Measurements from ENCODE around the gene CNOT11. TPM values are rescaled to one million over a fixed set of nuclear protein-coding genes. Genes with fewer than 3 reads are reported as not detected.

Gene CNOT11
- total and polyA plus RNA-seq, 3 donors from 2014 or later = 43.7 to 81.1 (median 45.7) TPM

DNA sequence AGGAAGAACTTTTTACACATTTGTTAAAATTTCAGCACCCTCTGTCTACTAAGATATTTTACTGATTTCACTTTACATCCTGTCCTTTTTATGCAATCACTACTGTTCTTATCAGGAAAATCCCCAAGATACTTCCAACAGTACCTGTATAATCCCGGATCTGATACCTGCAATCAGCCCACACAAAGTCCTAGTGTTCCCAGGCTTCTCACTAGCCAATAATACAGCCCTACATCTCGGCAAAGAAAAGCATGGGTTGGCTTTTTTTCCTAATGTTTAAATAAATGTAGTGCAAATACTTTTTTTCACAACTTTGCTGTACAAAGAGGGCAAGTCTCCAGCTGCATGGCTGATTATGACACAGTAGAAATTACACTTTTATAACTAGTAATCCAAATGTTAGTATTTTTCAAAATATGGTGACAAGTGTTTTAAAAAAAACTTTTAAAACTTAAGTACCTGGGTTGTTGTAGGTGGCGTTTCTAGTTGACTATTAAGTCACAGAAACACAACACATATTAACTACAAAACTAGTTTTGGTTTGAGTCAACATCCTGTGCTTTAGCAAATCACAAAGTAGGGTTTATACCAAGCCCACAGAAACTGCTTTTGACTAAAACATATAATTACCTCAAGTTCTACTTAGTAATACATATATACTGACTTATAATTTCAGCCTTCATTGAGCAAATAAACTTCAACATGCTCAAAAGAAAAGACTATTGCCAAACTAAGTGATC lies 19.5 kb downstream of the CNOT11 start:
- Histone ChIP-seq H3K4me3 (no peak overlapping the region), H3K36me3 (ENCODE audit: low read depth, missing control alignments) (no peaks in the 10 kb centered on the region), H3K27me3 (no peaks in the 10 kb centered on the region), H3K4me1 (no peaks in the 10 kb centered on the region), H3K27ac (no peak overlapping the region), H3K9me3 (no peaks in the 10 kb centered on the region)
- intact Hi-C loops (cut with DNase I; ENCODE audit: low total_unique reads) = no loop called here
- no peak for TF ChIP-seq POLR2A (IDR thresholded peaks at IDR 0.05)
- TF ChIP-seq, protein P1, sequence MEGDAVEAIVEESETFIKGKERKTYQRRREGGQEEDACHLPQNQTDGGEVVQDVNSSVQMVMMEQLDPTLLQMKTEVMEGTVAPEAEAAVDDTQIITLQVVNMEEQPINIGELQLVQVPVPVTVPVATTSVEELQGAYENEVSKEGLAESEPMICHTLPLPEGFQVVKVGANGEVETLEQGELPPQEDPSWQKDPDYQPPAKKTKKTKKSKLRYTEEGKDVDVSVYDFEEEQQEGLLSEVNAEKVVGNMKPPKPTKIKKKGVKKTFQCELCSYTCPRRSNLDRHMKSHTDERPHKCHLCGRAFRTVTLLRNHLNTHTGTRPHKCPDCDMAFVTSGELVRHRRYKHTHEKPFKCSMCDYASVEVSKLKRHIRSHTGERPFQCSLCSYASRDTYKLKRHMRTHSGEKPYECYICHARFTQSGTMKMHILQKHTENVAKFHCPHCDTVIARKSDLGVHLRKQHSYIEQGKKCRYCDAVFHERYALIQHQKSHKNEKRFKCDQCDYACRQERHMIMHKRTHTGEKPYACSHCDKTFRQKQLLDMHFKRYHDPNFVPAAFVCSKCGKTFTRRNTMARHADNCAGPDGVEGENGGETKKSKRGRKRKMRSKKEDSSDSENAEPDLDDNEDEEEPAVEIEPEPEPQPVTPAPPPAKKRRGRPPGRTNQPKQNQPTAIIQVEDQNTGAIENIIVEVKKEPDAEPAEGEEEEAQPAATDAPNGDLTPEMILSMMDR (IDR thresholded peaks at IDR 0.05) = no peak
- no peak for DNase-seq
- 75 to 82% methylated on average over 3 of the region's 3 CpGs for WGBS, 2 donors

DNA sequence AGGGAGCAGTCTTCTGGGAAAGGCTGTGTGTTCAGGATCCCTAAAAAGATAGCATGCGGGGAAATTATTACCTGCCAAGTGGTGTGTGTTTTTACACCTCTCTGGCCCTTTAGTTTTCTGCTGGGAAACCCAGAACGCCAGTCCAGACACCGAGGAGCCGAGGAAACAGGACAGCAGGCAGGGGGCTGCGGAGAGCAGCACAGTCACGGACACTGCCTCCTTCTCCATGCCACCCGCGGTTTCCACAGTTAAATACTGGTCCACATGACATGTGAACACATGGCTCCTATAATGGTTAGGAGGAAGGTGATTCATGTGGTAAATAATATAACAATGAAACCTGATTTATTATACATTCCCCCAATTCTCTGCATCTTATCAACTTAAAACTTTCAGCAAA lies 20.4 kb downstream of the CNOT11 start:
- H3K4me1 ChIP-seq = no peaks in the 10 kb centered on the region
- DNase-seq = no peak
- H3K36me3 ChIP-seq (ENCODE audit: low read depth, missing control alignments) = no peaks in the 10 kb centered on the region
- no peak overlapping the region for H3K4me3 ChIP-seq
- H3K27ac ChIP-seq = no peak overlapping the region
- H3K9me3 ChIP-seq = no peaks in the 10 kb centered on the region
- 74 to 79% methylated on average over 8 of the region's 8 CpGs for WGBS, 2 donors
- no peaks in the 10 kb centered on the region for H3K27me3 ChIP-seq
- TF ChIP-seq POLR2A (IDR thresholded peaks at IDR 0.05) = no peak
- TF ChIP-seq, protein P1 (IDR thresholded peaks at IDR 0.05) = no peak
- intact Hi-C loops (cut with DNase I; ENCODE audit: low total_unique reads) = no loop called here

DNA sequence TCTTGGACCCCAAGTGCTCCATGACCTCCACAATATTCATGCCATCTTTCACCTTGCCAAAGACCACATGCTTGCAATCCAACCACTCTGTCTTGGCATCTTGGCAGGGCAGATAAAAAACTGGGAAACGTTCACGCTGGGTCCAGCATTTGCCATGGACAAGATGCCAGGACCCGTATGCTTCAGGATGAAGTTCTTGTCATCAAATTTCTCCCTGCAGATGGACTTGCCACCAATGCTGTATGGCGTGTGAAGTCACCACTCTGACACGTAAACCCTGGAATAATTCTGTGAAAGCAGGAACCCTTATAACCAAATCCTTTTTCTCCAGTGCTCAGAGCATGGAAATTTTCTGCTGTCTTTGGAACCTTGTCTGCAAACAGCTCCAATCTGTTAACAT lies 21.5 kb downstream of the CNOT11 start:
- H3K4me3 ChIP-seq = no peak overlapping the region
- no peaks in the 10 kb centered on the region for H3K9me3 ChIP-seq
- 88 to 94% methylated on average over 5 of the region's 5 CpGs for WGBS, 2 donors
- H3K27me3 ChIP-seq = no peaks in the 10 kb centered on the region
- no peaks in the 10 kb centered on the region for H3K4me1 ChIP-seq
- H3K36me3 ChIP-seq (ENCODE audit: low read depth, missing control alignments) = no peaks in the 10 kb centered on the region
- intact Hi-C loops (cut with DNase I; ENCODE audit: low total_unique reads) = no loop called here
- no peak overlapping the region for H3K27ac ChIP-seq
- DNase-seq = no peak
- TF ChIP-seq, protein P1 (IDR thresholded peaks at IDR 0.05) = no peak
- no peak for TF ChIP-seq POLR2A (IDR thresholded peaks at IDR 0.05)

DNA sequence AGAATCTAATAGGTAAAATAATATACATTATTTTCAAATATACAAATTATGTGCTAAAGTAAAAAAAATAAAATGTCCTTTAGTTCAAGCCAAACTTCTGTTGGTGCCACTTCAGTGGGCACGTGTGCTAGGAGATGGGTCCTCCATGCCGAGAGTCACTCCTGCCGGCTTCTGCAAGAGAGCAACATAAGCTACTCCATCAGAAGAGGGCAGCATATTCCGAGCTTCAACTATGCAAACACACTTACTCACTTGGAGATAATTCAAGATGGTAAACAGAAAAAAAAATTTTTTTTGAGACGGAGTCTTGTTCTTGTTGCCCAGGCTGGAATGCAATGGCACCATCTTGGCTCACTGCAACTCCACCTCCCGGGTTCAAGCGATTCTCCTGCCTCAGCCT lies 24.4 kb downstream of the CNOT11 start:
- WGBS, 2 donors = 82 to 87% methylated on average over 7 of the region's 7 CpGs
- no peak for DNase-seq
- intact Hi-C loops (cut with DNase I; ENCODE audit: low total_unique reads) = no loop called here
- Histone ChIP-seq H3K27me3 (no peaks in the 10 kb centered on the region), H3K27ac (no peak overlapping the region), H3K36me3 (ENCODE audit: low read depth, missing control alignments) (no peaks in the 10 kb centered on the region), H3K9me3 (no peaks in the 10 kb centered on the region), H3K4me3 (no peak overlapping the region), H3K4me1 (no peaks in the 10 kb centered on the region)
- TF ChIP-seq, protein P1 (IDR thresholded peaks at IDR 0.05) = no peak
- TF ChIP-seq POLR2A (IDR thresholded peaks at IDR 0.05) = no peak

DNA sequence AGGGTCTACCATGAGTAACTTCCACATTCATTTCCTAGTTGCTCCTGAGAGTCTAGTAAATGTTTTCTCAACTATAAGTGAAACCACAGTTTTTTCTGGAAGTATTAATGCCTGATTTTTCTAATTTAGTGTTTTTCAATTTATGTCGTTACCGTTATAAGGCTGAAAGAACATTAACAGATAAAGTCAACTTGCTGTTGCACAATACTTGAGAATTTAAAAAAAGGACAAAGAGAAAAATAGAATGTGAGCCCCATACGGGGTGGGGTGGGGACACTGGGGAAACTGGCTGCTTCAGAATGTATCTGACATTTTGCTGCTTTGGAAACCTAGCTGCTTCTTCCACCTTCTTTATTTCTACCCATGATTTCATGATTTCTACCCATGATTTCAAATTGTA lies 26.2 kb downstream of the CNOT11 start:
- H3K36me3 ChIP-seq (ENCODE audit: low read depth, missing control alignments) = no peaks in the 10 kb centered on the region
- 82 to 91% methylated on average over 3 of the region's 3 CpGs for WGBS, 2 donors
- H3K4me3 ChIP-seq = no peak overlapping the region

More for the DNA sequence above, 26.2 kb downstream of the CNOT11 start:
- no peaks in the 10 kb centered on the region for H3K4me1 ChIP-seq
- H3K27me3 ChIP-seq = no peaks in the 10 kb centered on the region
- no peak overlapping the region for H3K27ac ChIP-seq
- intact Hi-C loops (cut with DNase I; ENCODE audit: low total_unique reads) = no loop called here
- no peaks in the 10 kb centered on the region for H3K9me3 ChIP-seq
- no peak for DNase-seq
- TF ChIP-seq POLR2A (IDR thresholded peaks at IDR 0.05) = no peak
- TF ChIP-seq, protein P1 (IDR thresholded peaks at IDR 0.05) = no peak

All from testis (tissue), 3 donors.